ENCODE measurements around the gene PDXDC1.
"Not testable (repeated sequence)": the region's sequence is repeated elsewhere in the genome, so short reads cannot be mapped to it uniquely, and the experiment has no call there.

- TF ChIP-seq CTCF (IDR thresholded peaks at IDR 0.05; ENCODE audit: insufficient read depth, low read length, poor library complexity, severe bottlenecking); EZH2phosphoT487 (conservative IDR thresholded peaks at IDR 0.05; ENCODE audit: low read length): not testable (repeated sequence)
These were observed 180.1 kb downstream of the PDXDC1 start for GRCh38 chr16:15154650-15155562.
